ENCODE results near the gene NCKAP5L. TPM values are rescaled to one million over a fixed set of nuclear protein-coding genes. Genes with fewer than 3 reads are reported as not detected.

NCKAP5L gene, protein sequence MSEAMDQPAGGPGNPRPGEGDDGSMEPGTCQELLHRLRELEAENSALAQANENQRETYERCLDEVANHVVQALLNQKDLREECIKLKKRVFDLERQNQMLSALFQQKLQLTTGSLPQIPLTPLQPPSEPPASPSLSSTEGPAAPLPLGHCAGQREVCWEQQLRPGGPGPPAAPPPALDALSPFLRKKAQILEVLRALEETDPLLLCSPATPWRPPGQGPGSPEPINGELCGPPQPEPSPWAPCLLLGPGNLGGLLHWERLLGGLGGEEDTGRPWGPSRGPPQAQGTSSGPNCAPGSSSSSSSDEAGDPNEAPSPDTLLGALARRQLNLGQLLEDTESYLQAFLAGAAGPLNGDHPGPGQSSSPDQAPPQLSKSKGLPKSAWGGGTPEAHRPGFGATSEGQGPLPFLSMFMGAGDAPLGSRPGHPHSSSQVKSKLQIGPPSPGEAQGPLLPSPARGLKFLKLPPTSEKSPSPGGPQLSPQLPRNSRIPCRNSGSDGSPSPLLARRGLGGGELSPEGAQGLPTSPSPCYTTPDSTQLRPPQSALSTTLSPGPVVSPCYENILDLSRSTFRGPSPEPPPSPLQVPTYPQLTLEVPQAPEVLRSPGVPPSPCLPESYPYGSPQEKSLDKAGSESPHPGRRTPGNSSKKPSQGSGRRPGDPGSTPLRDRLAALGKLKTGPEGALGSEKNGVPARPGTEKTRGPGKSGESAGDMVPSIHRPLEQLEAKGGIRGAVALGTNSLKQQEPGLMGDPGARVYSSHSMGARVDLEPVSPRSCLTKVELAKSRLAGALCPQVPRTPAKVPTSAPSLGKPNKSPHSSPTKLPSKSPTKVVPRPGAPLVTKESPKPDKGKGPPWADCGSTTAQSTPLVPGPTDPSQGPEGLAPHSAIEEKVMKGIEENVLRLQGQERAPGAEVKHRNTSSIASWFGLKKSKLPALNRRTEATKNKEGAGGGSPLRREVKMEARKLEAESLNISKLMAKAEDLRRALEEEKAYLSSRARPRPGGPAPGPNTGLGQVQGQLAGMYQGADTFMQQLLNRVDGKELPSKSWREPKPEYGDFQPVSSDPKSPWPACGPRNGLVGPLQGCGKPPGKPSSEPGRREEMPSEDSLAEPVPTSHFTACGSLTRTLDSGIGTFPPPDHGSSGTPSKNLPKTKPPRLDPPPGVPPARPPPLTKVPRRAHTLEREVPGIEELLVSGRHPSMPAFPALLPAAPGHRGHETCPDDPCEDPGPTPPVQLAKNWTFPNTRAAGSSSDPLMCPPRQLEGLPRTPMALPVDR (N-terminal part only)
- total RNA-seq (22.7 TPM), polyA plus RNA-seq (ENCODE audit: insufficient read depth in 1 of 8, insufficient read length in 8 of 8, low replicate concordance in 1 of 8) (10 to 100 TPM; 27.8 to 50.7 (median 42.0) TPM)
- long read RNA-seq, donor 1, full-length matches to known transcripts: 3 of 3 reads
- long read RNA-seq, donor 1, partial matches to known transcripts: 0 of 3 reads
- long read RNA-seq, donor 1, other reads (novel, unspliced or antisense): 0 of 3 reads
- long read RNA-seq, donor 2: 0 reads
- long read RNA-seq, donor 3, full-length matches to known transcripts: 9 of 27 reads
- long read RNA-seq, donor 3, partial matches to known transcripts: 18 of 27 reads
- long read RNA-seq, donor 3, other reads (novel, unspliced or antisense): 0 of 27 reads
- long read RNA-seq, donor 4, full-length matches to known transcripts: 8 of 34 reads
- long read RNA-seq, donor 4, partial matches to known transcripts: 26 of 34 reads
- long read RNA-seq, donor 4, other reads (novel, unspliced or antisense): 0 of 34 reads
- long read RNA-seq, donor 5, full-length matches to known transcripts: 1 of 32 reads
- long read RNA-seq, donor 5, partial matches to known transcripts: 31 of 32 reads
- long read RNA-seq, donor 5, other reads (novel, unspliced or antisense): 0 of 32 reads
- long read RNA-seq, donor 6, full-length matches to known transcripts: 10 of 48 reads
- long read RNA-seq, donor 6, partial matches to known transcripts: 38 of 48 reads
- long read RNA-seq, donor 6, other reads (novel, unspliced or antisense): 0 of 48 reads
- long read RNA-seq, donor 7, full-length matches to known transcripts: 4 of 29 reads
- long read RNA-seq, donor 7, partial matches to known transcripts: 25 of 29 reads
- long read RNA-seq, donor 7, other reads (novel, unspliced or antisense): 0 of 29 reads
- long read RNA-seq, donor 8, full-length matches to known transcripts: 4 of 11 reads
- long read RNA-seq, donor 8, partial matches to known transcripts: 7 of 11 reads
- long read RNA-seq, donor 8, other reads (novel, unspliced or antisense): 0 of 11 reads
- long read RNA-seq, donor 9, full-length matches to known transcripts: 2 of 19 reads
- long read RNA-seq, donor 9, partial matches to known transcripts: 17 of 19 reads
- long read RNA-seq, donor 9, other reads (novel, unspliced or antisense): 0 of 19 reads
- long read RNA-seq, donor 10, full-length matches to known transcripts: 7 of 40 reads
- long read RNA-seq, donor 10, partial matches to known transcripts: 33 of 40 reads
- long read RNA-seq, donor 10, other reads (novel, unspliced or antisense): 0 of 40 reads
- long read RNA-seq, donor 11, full-length matches to known transcripts: 1 of 34 reads
- long read RNA-seq, donor 11, partial matches to known transcripts: 33 of 34 reads
- long read RNA-seq, donor 11, other reads (novel, unspliced or antisense): 0 of 34 reads

DNA sequence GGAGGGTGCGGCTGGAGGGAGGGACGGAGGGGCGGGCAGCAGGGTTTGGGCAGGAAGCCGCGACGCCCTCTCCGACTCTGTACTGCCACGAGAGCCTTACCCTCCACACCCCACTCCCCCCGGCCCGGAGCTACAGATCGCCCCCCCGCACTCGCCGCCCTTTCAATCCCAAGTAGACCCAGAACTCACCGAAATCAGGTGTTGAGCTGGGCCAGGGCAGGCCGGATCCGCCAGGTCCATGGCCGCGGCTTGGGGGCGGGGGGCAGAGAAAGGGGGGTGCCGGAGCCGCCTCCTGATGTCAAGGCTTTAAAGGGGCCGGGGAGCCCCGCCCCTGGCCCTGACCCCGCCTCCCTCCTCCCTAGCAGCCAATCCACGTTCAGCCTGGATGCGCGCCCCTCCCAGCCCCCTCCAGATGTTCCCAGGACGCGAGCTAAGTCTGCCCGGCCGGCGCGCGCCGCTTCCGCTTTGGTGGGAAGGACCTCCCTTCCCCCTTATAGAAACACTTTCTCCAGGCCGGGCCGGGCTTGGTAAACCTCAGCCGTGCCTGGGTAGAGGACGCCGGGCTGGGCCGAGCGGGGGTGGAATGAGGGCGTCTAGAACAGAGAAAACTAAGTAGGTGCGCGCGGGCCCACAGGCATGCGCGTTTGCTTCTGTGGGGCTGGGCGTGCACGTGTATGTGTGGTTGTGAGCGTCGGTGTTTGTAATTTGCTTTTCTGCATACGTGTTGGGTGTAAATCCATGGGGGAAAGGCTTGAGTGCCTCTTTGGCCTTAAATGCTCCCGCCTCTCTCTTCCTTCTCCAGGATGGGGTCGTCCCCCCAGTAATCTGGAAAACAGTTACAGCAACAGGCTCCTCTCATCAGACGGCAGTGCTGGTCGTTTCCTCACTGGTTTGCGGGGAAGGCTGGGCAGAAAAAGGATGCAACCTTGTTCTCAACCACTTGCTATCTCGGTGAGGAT is at the start of gene NCKAP5L:
TSS of gene NCKAP5L (minus strand) at position 281 of the 959 bp plus-strand sequence. CDS start 24,369 bp downstream, outside the sequence.
- peaks cover 44% of the 10 kb centered on the region for H3K4me1 ChIP-seq (ENCODE audit: control insufficient read depth, insufficient read depth, low read length)
- H3K4me3 ChIP-seq (ENCODE audit: low read length): peak within 1 kb of the TSS; percentile 68
- peaks cover 12% of the 10 kb centered on the region for H3K36me3 ChIP-seq (ENCODE audit: control insufficient read depth, insufficient read depth, low read length)
- peak within 1 kb of the TSS; percentile 96 for H3K27ac ChIP-seq (ENCODE audit: low read length)
- WGBS (ENCODE audit: insufficient coverage): under 1% methylated on average over 30 of the region's 61 CpGs
- DNase-seq: peak; percentile 98
- H3K9me3 ChIP-seq (replicated peaks; ENCODE audit: control insufficient read depth, low read depth, low read length): no peaks in the 10 kb centered on the region
- H3K27me3 ChIP-seq (ENCODE audit: control insufficient read depth, insufficient read depth, low read length): no peaks in the 10 kb centered on the region

DNA sequence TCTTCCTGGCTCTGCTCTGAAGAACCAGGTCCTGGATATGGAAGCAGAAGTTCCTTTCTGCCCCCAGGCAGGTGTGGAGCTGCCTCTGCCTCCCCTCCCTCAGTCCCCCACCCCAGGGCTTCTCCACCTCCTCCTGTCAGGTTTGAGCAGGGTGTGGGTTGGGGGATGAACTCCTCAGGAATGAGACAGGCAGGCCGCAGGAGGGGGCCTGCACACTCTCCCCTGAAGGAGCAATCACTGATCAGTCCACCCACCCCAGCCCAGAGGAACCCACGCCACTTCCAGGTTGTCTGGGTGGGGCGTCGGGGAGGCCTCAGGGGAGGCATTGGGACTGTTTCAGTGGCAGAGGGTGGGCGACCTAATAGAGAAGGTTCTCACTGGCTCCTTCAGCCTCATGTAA is 48.9 kb upstream of the NCKAP5L start:
- no peaks in the 10 kb centered on the region for H3K9me3 ChIP-seq (replicated peaks; ENCODE audit: control insufficient read depth, low read depth, low read length)
- H3K27me3 ChIP-seq (ENCODE audit: control insufficient read depth, insufficient read depth, low read length): no peaks in the 10 kb centered on the region
- H3K4me3 ChIP-seq (ENCODE audit: low read length): no peak overlapping the region
- H3K4me1 ChIP-seq (ENCODE audit: control insufficient read depth, insufficient read depth, low read length): peaks cover 33% of the 10 kb centered on the region
- no peak overlapping the region for H3K27ac ChIP-seq (ENCODE audit: low read length)
- H3K36me3 ChIP-seq (ENCODE audit: control insufficient read depth, insufficient read depth, low read length): no peaks in the 10 kb centered on the region
- DNase-seq: no peak
- 70% methylated on average over 3 of the region's 5 CpGs for WGBS (ENCODE audit: insufficient coverage)

DNA sequence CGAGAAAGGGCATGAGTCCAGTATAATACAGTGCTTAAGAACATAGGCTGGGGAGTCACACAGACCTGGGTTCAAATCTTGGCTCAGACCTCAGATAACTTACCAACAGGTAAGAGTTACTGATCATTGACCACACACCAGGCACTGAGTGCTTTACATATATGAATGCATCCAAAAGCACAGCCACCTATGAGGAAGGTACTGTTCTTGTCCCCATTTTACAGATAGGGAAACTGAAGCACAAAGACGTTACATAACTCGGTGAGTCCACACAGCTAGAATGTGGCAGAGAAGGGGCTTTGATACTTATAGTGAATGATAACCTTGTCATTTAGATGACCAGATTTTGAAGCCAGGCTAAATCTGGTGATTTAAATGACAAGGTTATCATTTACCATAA is 47.9 kb upstream of the NCKAP5L start:
- H3K27ac ChIP-seq (ENCODE audit: low read length): no peak overlapping the region
- no peaks in the 10 kb centered on the region for H3K27me3 ChIP-seq (ENCODE audit: control insufficient read depth, insufficient read depth, low read length)
- no peak overlapping the region for H3K4me3 ChIP-seq (ENCODE audit: low read length)
- no CpG with 5 or more reads among the region's 3 CpGs for WGBS (ENCODE audit: insufficient coverage)
- no peak for DNase-seq
- H3K36me3 ChIP-seq (ENCODE audit: control insufficient read depth, insufficient read depth, low read length): no peaks in the 10 kb centered on the region
- H3K9me3 ChIP-seq (replicated peaks; ENCODE audit: control insufficient read depth, low read depth, low read length): no peaks in the 10 kb centered on the region
- peaks cover 30% of the 10 kb centered on the region for H3K4me1 ChIP-seq (ENCODE audit: control insufficient read depth, insufficient read depth, low read length)

DNA sequence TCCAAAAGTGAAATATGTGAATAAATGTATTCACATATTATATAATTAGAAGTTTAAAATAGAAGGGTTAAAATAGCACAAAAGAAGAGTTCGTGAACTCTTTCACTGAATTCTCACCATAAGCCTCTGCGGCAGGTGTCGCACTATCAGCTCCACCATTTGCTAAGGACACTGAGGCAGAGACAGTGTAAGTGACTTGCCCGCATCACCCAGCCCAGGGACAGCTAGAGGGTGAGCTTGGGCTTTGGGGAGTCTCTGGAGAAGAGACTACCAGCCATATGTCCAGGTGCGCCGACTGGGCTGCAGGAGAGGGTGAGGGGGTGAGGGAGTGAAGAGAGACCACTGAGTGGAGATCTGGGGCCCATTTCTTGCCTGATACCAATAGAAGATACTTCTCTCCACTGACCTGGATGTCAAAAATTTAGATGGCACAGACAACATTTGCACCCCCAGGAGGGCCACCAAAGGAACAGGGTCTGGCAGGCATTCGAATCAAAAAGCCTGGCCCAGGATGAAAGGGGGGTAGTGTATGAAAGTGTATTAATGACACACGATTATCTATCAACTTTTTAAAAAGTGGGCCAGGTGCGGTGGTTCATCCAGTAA is 47.0 kb upstream of the NCKAP5L start:
- WGBS (ENCODE audit: insufficient coverage): 91% methylated on average over 4 of the region's 9 CpGs

DNA sequence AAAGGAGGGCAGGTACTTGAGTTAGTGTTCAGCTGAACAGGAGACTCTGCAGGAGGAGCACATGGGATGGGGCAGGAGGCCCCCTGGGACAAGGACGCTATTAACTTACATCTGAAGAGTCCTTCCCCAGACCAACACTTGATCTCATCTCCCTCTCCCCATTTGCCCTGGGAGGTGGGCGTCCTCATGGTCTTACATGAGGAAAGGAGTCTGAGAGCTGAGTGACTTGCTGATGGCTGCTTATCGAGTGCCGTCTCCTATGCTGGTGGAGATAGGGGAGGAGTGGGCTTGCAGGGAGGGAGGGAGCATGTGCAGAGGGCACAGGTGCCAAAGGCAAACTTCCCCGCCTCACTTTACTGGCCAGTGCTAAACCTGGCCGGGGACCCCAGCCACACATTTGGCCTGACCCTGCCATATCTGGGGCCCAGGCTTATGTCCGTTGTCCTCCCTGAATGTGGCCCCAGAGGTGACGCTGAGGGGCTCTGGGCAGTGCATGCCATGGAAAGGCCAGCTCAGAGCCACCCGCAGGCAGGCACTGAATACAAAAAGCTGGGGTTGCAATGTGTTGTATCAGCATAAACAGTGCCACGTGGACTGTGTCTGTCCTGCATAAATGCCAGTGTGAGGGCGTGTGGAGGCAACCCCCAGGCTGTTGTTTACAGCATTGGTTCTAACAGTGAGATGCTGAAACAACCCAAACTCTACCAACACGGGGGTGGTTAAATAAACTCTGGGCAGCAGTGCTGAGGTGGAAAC is 46.1 kb upstream of the NCKAP5L start:
- Histone ChIP-seq H3K4me3 (ENCODE audit: low read length) (no peak overlapping the region), H3K4me1 (ENCODE audit: control insufficient read depth, insufficient read depth, low read length) (peaks cover 41% of the 10 kb centered on the region)
- WGBS (ENCODE audit: insufficient coverage): 81% methylated on average over 7 of the region's 12 CpGs

More for the DNA sequence above, 47.0 kb upstream of the NCKAP5L start:
- Histone ChIP-seq H3K4me1 (ENCODE audit: control insufficient read depth, insufficient read depth, low read length) (peaks cover 33% of the 10 kb centered on the region), H3K27ac (ENCODE audit: low read length) (no peak overlapping the region), H3K9me3 (replicated peaks; ENCODE audit: control insufficient read depth, low read depth, low read length) (no peaks in the 10 kb centered on the region), H3K27me3 (ENCODE audit: control insufficient read depth, insufficient read depth, low read length) (no peaks in the 10 kb centered on the region), H3K4me3 (ENCODE audit: low read length) (no peak overlapping the region), H3K36me3 (ENCODE audit: control insufficient read depth, insufficient read depth, low read length) (no peaks in the 10 kb centered on the region)
- DNase-seq: no peak

DNA sequence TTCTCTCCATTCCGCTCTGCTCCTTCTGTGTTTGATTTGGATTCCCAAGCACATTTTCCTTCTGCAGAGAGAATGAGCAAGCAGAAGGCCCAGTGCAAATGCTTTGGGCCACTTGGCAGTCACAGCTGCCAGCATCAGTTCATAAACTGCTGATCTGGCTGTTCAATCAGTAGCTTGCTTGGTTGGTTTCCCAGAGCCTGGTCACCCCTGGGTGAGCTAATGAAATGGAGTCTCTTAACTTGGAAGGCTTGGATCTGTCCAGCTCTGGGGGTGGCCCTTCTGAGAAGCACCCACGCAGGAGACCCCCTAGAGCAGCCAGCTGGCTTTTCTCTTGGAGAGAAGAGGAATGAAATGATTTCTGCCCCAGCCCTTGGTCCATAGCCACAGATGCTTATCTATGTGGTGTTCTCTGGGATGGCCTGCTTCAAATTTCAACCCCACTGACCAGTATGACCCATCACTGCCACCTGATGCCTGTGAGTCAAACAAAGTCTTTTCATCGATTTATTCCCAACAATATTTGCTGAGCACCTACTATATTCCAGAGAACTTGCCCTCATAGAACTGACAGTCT is 45.2 kb upstream of the NCKAP5L start:
- H3K9me3 ChIP-seq (replicated peaks; ENCODE audit: control insufficient read depth, low read depth, low read length): no peaks in the 10 kb centered on the region
- H3K27ac ChIP-seq (ENCODE audit: low read length): no peak overlapping the region
- DNase-seq: peak; percentile 82
- H3K27me3 ChIP-seq (ENCODE audit: control insufficient read depth, insufficient read depth, low read length): no peaks in the 10 kb centered on the region
- peaks cover 50% of the 10 kb centered on the region for H3K4me1 ChIP-seq (ENCODE audit: control insufficient read depth, insufficient read depth, low read length)
- no peak overlapping the region for H3K4me3 ChIP-seq (ENCODE audit: low read length)
- 8% methylated on average over 2 of the region's 3 CpGs for WGBS (ENCODE audit: insufficient coverage)
- H3K36me3 ChIP-seq (ENCODE audit: control insufficient read depth, insufficient read depth, low read length): no peaks in the 10 kb centered on the region

More for the DNA sequence above, 46.1 kb upstream of the NCKAP5L start:
- Histone ChIP-seq H3K36me3 (ENCODE audit: control insufficient read depth, insufficient read depth, low read length) (no peaks in the 10 kb centered on the region), H3K9me3 (replicated peaks; ENCODE audit: control insufficient read depth, low read depth, low read length) (no peaks in the 10 kb centered on the region), H3K27ac (ENCODE audit: low read length) (no peak overlapping the region), H3K27me3 (ENCODE audit: control insufficient read depth, insufficient read depth, low read length) (no peaks in the 10 kb centered on the region)
- DNase-seq: no peak

All from muscle of leg (tissue), 16 donors.